Measurements from ENCODE around the gene COQ2.
"Not testable (repeated sequence)": the region's sequence is repeated elsewhere in the genome, so short reads cannot be mapped to it uniquely, and the experiment has no call there.

The COQ2 gene

DNA sequence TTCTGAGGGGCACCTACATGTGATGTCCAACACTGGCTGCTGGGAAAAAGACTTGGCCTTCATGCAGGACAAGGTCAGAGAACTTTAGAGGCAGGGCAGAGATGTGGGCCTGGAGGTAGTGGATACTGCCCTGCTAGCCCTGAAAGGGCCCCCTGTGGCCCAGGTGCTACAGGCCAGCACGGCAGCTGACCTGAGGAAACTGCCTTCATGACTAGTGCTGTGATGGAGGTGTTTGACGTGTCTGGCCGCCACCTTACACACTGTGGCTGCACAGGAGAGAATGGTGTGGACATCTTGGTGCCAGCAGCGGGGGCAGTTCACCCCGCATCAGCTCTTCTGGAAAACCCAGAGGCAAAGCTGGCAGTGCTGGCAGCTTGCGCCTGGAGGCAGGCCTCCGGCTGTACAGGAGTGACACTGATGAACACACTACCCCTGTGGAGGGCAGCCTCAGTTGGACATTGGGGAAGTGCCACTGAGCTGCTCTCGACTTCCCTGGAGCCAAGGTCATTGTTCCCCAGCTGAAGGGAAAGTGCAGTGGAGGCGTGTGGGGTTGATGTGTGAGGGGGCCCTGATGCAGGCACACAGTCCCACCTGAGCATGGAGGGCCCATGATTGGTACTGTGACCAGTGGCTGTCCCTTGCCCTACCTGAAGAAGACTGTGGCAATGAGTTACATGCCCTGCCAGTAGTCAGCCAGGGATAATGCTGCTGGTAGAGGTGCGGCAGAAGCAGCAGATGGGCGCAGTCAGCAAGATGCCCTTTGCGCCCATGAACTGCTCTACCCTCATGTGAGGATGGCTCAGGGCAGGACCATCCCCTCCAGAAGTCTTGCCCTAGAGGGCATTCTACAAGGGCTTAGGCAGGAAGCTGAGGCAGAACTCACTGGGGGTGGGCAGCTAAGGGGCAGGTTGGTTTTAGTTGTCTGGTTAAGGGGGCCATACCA lies 36.9 kb downstream of the COQ2 start:
- DNase-seq (ENCODE audit: low read depth), result no peak

GRCh38 chr4:83241132-83241531 lies 43.5 kb downstream of the COQ2 start:
- no peak for DNase-seq (ENCODE audit: low read depth)

GRCh38 chr4:83240379-83240875 lies 44.2 kb downstream of the COQ2 start:
- no peak for DNase-seq (ENCODE audit: low read depth)

DNA sequence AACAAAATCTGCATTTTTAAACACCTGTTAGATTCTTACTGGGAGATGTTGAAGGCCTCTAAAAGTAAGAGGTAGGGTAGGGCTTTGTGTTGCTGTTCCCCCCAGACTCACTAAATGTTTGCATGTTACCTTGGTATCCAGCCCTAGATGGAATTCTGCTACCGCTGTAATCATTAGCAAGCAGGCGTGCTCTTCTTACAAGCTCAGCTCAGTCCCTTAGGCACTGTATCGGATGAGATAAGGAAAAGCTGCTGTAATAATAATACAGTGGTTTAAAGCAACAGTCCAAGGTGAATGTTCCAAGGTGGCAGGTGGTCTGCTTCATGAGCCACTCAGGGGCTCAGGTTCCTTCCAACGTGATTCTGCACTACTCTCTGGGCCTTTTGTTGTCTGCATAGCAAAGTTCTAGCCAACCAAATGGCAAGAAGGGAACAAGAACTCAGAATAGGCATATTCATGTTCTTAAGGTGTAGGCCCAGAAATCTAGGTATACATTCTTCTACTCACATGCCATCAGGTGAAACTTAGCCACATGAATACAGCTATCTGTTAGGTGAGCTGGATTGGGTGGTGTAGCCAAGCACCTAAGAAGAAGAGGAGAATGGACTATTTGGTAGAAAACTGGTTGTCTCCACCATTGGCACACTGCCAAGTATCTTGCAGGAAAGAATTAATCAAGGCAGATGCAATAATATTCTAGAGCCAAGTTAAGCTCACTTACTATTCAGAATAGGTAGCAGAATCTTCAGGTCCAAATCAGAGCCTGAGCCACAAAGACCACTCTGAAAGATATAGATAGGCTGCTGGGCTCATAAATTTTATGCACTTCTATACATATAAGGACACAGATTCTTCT lies 46.0 kb downstream of the COQ2 start:
- no peak for DNase-seq (ENCODE audit: low read depth)

- no peak for DNase-seq (ENCODE audit: low read depth)
These were observed 47.0 kb downstream of the COQ2 start for GRCh38 chr4:83237591-83237990.

DNA sequence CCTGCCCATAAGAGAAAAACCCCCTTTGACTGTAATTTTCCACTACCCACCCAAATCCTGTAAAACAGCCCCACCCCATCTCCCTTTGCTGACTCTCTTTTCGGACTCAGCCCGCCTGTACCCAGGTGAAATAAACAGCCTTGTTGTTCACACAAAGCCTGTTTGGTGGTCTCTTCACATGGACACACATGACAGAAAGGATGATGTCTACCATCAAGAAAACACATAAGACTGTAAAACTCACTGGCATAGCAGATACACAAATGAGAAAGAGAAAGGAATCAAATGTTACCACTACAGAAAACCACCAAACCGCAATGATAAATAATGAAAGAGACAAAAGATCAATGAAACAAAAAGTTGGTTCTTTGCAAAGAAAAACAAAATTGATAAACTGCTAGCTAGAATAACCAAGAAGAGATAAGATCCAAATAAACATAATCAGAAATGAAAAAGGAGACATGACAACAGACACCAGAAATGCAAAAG lies 48.9 kb downstream of the COQ2 start:
- DNase-seq (ENCODE audit: low read depth), result not testable (repeated sequence)

DNA sequence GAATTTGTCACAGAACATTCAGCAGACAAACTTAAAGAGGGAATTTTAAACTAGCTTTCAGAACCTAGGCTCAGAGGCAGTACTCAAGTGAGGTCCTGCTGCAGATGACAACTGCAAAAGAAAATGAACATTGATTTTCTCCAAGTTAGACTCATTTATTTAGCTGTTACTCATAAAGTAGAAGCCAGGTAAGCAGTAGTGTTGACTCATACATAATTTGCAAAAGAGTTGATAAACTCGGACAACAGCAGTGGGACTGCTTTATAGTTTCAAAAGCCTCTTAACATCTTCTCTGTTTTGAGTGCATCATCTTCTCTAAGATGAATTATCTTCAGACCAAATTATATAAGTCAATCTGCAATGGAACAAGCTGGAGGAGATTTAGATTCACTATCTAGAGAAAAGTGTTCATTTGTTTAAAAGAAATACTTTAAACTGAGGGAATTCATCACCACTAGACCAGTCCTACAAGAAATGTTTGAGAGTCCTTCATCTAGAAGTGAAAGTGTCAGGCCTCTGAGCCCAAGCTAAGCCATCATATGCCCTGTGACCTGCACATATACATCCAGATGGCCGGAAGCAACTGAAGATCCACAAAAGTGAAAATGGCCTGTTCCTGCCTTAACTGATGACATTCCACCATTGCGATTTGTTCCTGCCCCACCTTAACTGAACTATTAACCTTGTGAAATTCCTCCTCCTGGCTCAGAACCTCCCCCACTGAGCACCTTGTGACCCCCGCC lies 49.5 kb downstream of the COQ2 start:
- DNase-seq (ENCODE audit: low read depth), result no peak

DNA sequence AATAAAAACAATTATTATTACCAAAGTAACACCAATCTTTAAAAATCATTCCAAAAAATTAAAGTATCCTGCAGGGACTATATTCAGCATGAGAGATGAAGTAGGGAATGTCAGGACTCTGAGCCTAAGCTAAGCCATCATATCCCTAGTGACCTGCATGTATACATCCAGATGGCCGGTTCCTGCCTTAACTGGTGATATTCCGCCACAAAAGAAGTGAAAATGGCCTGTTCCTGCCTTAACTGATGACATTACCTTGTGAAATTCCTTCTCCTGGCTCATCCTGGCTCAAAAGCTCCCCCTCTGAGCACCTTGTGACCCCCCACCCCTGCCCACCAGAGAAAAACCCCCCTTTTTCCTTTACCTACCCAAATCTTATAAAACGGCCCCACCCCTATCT lies 50.2 kb downstream of the COQ2 start:
- not testable (repeated sequence) for DNase-seq (ENCODE audit: low read depth)

DNA sequence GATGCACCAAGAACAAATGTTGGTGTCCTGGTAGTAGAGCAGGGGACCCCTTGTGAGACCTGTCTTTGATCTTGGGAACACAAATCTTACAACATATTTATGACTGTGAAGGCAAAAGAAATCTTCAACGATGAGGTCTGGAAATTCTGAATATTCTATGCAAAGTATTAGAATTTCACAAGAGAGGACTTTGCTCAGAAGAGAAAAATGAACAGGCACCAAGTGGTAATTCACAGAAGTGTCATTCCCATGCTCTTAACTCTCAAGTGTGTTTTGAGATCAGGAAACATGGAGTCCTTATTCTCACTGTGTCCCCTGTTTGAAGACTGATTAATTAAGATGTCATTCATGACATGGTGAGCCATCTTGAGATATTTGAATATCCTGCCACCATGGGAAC lies 52.5 kb downstream of the COQ2 start:
- no peak for DNase-seq (ENCODE audit: low read depth)

DNA sequence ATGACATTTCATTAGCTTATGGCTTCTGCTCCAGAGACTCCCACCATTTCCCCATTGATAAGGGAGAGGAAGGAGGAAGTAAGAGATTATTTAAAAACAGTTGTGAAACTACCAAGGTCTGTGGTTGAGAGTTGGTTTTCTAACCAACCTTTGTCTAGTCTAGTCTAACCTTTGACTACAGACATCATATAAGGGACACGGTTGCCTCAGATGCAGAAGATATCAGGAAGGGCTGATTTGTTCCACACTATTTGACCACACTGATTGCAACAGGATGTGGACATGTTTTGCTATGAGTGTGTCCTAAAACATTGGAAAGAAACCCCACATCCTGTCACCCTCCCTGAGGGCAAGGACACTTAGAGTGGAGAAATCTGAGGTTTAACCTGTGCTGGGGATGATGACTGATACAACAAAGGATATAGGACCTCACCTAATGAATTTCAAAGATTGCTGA lies 53.0 kb downstream of the COQ2 start:
- no peak for DNase-seq (ENCODE audit: low read depth)

DNA sequence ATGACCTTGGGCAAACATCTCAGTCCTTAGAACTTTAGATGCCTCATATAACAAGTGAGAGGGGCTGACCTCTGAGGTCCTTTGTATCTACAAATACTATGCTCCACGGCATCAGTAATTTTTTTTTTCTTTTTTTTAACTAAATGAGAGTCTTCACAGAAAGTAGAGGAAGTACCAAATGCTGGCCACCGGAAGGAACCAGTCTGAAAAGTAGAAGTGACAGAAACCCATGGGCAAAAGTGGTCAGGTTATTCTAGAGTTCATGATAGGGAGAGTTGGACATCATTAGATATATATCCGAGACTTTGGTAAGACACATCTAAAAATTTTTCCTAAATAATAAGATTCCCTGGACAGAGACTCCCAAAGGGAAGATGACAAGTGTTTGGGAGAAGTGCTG lies 53.7 kb downstream of the COQ2 start:
- no peak for DNase-seq (ENCODE audit: low read depth)

GRCh38 chr4:83229791-83230190 lies 54.8 kb downstream of the COQ2 start:
- DNase-seq (ENCODE audit: low read depth), result no peak

DNA sequence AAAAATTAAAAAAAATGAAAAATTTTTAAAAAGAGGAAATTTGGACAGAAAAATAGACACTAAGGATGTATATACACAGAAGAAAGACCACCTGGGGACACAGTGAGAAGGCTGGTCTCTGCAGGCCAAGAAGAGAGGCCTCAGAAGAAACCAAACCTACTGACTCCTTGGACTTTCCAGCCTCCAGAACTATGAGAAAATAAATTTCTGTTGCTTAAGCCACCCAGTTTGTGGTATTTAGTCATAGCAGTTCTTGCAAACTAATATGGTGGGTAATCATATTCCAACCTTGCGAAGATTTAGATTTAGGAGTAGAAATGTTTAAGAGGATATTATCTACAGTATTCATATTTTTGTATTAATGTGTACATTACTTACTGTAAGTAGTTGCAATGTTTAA lies 56.4 kb downstream of the COQ2 start:
- no peak for DNase-seq (ENCODE audit: low read depth)

GRCh38 chr4:83224502-83225197 lies 59.9 kb downstream of the COQ2 start:
- no peak for DNase-seq (ENCODE audit: low read depth)

DNA sequence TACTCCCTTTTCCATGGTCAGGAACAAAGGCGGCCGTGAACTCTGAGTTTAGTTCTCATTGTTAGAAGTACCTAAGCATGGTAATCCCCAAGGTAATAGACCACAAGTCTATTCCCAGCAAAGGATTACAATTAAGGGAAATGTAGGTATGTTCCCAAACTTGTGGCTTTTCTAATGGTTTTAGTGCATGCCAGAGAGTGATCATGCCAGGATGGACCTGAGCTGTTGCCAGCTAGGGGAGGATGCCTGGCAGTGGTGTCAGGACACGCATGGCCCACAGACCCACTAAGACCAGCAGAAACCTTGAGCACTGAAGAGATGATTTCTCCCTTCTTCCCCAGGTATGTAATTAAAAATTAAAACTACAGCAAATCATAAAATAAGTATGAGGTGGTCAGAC lies 60.8 kb downstream of the COQ2 start:
- DNase-seq (ENCODE audit: low read depth), result no peak

- no peak for DNase-seq (ENCODE audit: low read depth)
These were observed 62.6 kb downstream of the COQ2 start for GRCh38 chr4:83221897-83222441.

- DNase-seq (ENCODE audit: low read depth), result no peak
These were observed 65.0 kb downstream of the COQ2 start for GRCh38 chr4:83219344-83220331.

- DNase-seq (ENCODE audit: low read depth), result no peak
These were observed 66.7 kb downstream of the COQ2 start for GRCh38 chr4:83217721-83218522.

All from stromal cell of bone marrow (primary cell).